HL-60 (cell line): Measurements from ENCODE around the gene ALKBH6.

Source experiments
- DNase-seq, 2 experiments: peaks; one replicate each; pipeline ENCODE4 v3.0.0-alpha.2; 2010 to 2020; ENCODE audit warnings: low read depth in 1 of 2, low spot score in 1 of 2
- H3K27ac ChIP-seq: fragments of 250-450 bp; sonication (Bioruptor Pico); replicated peaks from 2 replicates; pipeline ENCODE4 v1.5.1; 2020; ENCODE audit warnings: mild to moderate bottlenecking, moderate library complexity
- H3K27me3 ChIP-seq: fragments of 250-450 bp; sonication (Bioruptor Pico); 2 replicates; pipeline ENCODE4 v1.5.1; 2021; ENCODE audit warnings: mild to moderate bottlenecking, moderate library complexity; ENCODE audit not compliant: insufficient read depth, poor library complexity, severe bottlenecking
- H3K4me3 ChIP-seq: replicated peaks from 2 replicates; pipeline ENCODE4 v1.5.1; 2011; ENCODE audit warnings: mild to moderate bottlenecking, control low read depth, low read length; ENCODE audit not compliant: insufficient read depth
- CTCF ChIP-seq: IDR thresholded peaks from one replicate; pipeline ENCODE4 v1.5.1; 2011; ENCODE audit warnings: low read length, control low read depth, inconsistent platforms; ENCODE audit not compliant: insufficient read depth
- GABPA ChIP-seq: IDR thresholded peaks from 2 replicates; pipeline ENCODE4 v1.6.1; 2012; ENCODE audit warnings: low read depth
- POLR2AphosphoS5 ChIP-seq: IDR thresholded peaks from 2 replicates; pipeline ENCODE4 v1.6.1; 2012; ENCODE audit warnings: low read depth
- REST ChIP-seq: IDR thresholded peaks from 2 replicates; pipeline ENCODE4 v1.6.1; 2012; ENCODE audit warnings: low read depth; ENCODE audit not compliant: insufficient replicate concordance
- SPI1 ChIP-seq: IDR thresholded peaks from 2 replicates; pipeline ENCODE4 v1.6.1; 2012; ENCODE audit warnings: low read depth, mild to moderate bottlenecking, borderline replicate concordance

Gene ALKBH6

GRCh38 chr19:35966771-35967170 is 47.2 kb downstream of the ALKBH6 start:
- DNase-seq = no peak
- no peak for TF ChIP-seq CTCF
- TF ChIP-seq REST = no peak
- no peak for TF ChIP-seq GABPA
- TF ChIP-seq POLR2AphosphoS5 = no peak
- TF ChIP-seq SPI1 = no peak
- H3K4me3 ChIP-seq = no peak overlapping the region
- H3K27me3 ChIP-seq = no peaks in the 10 kb centered on the region
- H3K27ac ChIP-seq = no peak overlapping the region

- H3K27ac ChIP-seq = no peak overlapping the region
- H3K27me3 ChIP-seq = peaks cover 17% of the 10 kb centered on the region
- peak in 1 of 2 experiments; percentile 14 for DNase-seq
- H3K4me3 ChIP-seq = no peak overlapping the region
- TF ChIP-seq POLR2AphosphoS5 (no peak), GABPA (no peak), SPI1 (no peak), REST (peak; percentile 97), CTCF (no peak)
Observed at GRCh38 chr19:35963514-35963913, 50.5 kb downstream of the ALKBH6 start.

- H3K27me3 ChIP-seq = peaks cover 17% of the 10 kb centered on the region
- DNase-seq = no peak
- no peak overlapping the region for H3K27ac ChIP-seq
- H3K4me3 ChIP-seq = no peak overlapping the region
- TF ChIP-seq SPI1 (no peak), POLR2AphosphoS5 (no peak), REST (no peak), GABPA (no peak), CTCF (no peak)
Observed at GRCh38 chr19:35960432-35960972, 53.5 kb downstream of the ALKBH6 start.
